GM18907 (cell line): ENCODE results near the gene GRIP2.

ENCODE experiments used
- ATAC-seq: cut with Tn5 transposase; IDR thresholded peaks from one replicate; pipeline ENCODE4 v1.9.1; 2021; ENCODE audit warnings: mild to moderate bottlenecking, moderate library complexity; ENCODE audit not compliant: unreplicated experiment

GRIP2 gene

DNA sequence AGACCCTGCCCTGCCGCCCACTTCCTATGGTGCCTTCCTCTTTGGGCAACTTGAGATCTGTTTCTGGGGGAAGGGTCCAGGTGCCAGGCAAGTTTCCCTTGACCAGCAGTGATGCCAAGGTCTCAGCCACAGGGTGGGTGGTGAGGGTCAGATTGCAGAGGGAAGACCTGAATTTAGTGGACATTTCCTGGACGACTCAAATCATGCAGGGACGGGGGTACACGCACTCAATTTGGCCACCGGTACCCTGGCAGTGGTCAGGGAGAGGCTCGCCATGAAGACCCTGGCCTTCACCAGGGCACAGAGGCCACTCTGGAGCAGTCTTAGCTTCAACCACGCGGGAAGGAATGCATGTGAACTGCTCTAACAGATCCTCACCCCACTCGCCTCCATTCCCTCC, 1.5 kb upstream of the GRIP2 start:
- no peak for ATAC-seq

DNA sequence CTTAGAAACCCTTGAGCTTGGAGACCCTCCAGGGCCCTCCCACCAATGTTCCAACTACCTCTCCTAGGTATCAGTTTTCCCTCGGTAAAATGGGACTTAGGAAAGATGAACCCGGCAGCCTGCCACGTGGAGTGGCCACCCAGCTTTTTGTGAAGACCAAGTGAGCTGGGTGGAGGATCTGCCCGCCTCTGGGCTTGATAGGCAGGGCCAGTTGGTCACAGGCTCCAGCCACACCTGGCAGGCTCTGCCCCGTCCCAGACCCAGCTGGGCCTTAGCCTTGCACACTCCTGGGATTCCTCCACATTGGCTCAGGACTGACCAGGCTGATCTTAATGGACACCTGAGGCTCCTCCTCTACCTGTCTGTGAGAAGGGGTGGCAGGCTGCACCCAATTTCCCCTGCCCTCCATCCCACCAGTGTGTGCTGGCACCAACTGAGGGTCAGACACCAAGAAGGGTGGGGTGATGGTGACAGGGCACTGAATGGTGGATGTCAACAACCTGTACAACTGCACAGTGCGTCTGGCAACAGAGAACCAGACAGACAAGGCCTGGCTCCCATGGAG, 761 bp upstream of the GRIP2 start:
- no peak for ATAC-seq

GRCh38 chr3:14539384-14539741, 779 bp downstream of the GRIP2 start:
- ATAC-seq, result no peak

DNA sequence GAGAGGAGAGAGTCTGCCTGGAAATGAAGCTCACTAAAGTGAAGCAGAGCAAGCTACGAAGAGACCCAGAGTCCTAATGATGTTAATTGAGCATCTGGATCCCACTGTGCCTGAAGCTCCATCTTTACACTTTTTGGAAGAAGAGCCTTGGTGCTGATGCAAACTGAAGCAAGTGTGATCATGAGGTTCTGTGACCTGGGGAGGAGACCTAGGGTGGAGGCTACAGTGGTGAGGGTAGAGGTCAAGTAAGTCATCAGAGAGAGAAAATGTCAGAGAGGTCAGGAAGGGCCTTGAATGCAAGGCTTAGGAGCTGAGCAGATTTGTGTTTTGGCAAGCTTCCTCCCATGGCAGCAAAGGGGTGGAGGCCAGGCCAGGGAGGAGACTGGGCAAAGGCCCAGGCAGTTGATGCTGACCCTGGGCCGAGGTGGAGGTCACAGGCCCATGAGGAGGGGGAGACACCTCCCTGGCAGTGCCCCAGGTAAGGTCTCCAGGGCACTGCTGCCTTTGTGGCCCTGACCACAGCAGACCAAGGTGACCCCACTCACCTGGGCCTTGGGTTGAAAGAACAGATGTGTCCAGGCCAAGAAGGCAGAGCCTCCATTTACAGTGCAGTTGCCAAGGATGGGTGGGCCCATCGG, 1.6 kb downstream of the GRIP2 start:
- ATAC-seq, result no peak

GRCh38 chr3:14537590-14538450, 2.3 kb downstream of the GRIP2 start:
- ATAC-seq, result no peak

DNA sequence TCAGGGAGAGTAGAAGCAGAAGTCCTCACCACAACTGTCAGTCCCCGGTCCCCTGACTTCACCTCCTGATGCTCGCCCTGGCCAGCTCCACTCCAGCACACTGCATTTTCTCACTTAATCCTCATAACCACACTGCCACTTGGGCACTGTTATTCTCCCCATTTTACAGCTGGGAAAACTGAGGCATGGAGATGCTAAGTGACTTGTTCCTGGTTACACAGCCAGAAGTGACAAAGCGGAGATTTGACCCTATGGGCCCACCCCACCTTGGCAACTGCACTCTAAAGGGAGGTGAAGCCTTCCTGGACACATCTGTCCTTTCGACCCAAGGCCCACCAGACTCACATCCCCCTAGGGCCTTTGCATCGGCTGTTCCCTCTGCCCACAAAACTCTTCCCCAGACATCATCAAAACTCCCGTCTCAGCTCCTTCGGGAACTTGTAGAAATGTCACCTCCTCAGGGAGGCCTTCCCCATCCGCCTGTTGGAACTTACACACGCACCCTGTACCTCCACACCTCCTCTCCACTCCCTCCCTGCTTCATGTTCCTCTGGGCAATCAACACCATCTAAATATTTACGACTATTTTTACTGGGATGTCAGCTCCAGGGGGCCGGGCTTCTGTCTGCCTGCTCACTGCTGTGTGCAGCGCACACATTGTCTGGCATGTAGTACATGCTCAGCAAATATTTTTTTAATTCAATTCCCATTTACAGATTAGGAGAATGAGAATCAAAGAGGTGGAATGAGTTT, 3.1 kb downstream of the GRIP2 start:
- ATAC-seq, result no peak

DNA sequence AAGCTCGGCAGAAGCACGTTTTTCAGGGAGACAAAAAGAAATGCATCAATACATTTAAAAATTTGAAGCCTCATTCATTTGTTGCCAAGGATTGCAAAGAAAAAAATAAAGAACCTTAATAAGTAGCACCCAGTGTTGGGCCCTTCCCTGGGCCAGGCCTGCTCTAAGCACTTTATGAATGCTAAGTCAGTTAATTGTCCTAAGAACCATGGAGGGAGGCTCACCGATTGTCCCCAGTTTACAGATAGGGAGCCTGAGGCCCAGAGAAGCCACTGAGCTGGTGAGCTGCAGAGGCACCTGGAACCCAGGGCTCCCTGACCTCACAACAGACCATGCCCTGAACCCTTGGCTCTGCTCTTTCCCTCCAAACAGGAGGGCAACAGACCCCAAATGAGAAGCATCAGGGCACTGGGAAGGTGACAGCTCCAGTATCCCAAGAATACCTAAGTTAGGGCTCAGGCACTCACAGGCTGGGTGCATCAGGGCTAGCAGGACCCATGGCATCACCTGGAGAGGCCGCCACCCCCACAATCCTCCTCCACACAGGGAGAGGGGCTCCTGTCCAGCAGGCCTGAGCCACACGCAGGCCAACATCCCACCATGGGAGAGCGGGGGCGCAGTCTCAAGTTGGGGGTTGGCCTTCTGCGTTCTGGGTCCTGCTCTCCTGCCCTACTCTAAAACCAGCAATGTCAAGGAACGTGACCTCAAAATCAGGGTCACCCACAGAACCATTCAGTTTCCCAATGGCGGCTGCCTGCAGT, 3.9 kb downstream of the GRIP2 start:
- no peak for ATAC-seq

GRCh38 chr3:14535616-14536015, 4.5 kb downstream of the GRIP2 start:
- no peak for ATAC-seq

DNA sequence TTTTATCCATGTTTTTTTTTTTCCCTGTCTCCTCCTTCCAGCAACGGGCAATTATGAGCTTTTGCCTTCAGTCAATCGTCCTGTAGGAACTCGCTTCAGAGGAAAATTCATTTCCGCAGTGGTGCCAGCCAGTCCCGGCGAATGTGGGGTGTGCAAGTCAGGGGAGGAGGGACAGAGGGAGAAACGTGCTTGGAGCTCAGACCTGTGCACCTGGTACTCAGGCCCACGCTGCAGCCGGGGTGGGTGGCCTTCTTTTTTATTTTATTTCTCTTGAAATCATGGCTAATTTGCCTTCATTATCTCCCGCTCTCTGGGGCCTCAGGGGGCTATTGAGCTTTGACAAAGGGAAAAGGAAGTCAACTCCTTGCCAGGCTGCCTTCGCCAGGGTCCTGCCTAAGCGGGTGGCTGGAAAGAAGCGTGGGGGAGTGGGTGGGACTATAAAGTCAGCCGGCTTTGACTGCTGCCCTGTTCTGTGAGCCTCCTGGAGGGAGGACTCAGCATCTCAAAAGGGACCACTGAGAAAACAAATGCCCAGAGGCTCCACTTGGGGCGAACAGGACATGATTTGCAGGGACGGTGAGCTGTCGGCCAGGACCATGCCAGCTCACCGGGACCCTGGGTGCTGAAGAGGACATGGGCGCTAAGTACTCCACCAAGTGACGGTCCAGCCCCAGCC, 5.5 kb downstream of the GRIP2 start:
- ATAC-seq, result no peak

GRCh38 chr3:14533457-14533958, 6.6 kb downstream of the GRIP2 start:
- ATAC-seq, result no peak

DNA sequence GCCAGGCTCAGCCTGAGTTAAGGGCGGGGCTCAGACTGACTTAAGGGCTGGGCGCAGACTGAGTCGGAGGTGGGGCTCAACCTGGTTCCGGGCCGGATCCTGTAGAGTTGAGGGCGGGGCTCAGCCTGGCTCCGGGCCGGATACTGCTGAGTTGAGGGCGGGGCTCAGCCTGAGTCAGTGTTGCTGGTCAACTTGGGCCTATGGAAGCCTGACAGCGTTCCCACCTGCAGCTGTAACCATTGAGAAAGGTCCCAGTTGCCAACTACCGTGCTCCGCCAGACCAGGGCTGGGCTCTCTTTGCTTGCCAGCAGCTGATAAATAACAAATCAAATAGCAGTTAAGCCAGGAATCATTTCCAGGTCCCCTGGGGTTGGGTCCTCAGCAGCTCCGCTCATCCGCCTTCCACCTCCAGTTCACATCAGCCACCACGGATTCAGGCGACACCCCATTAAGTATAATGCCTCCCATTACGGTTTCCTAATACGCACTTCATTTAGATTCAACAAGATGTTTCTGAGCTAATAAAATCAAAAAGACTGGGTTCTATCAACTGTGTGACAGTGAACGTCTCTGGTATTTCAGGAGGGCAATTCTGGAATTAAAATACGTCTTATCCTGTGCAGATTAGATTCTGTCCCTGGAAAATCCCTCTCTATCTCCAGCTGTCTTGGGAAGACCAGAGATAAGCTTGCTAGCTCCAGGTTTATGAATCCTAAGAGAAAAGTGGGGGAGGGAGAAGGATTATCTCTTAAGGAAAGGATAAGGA, 7.3 kb downstream of the GRIP2 start:
- no peak for ATAC-seq

GRCh38 chr3:14531856-14532395, 8.2 kb downstream of the GRIP2 start:
- ATAC-seq, result no peak

- no peak for ATAC-seq
Observed at GRCh38 chr3:14528081-14528480, 12.1 kb downstream of the GRIP2 start.

- ATAC-seq, result no peak
Observed at GRCh38 chr3:14525685-14526631, 14.2 kb downstream of the GRIP2 start.

GRCh38 chr3:14524920-14525660, 15.1 kb downstream of the GRIP2 start:
- no peak for ATAC-seq

GRCh38 chr3:14524311-14524711, 15.8 kb downstream of the GRIP2 start:
- no peak for ATAC-seq

DNA sequence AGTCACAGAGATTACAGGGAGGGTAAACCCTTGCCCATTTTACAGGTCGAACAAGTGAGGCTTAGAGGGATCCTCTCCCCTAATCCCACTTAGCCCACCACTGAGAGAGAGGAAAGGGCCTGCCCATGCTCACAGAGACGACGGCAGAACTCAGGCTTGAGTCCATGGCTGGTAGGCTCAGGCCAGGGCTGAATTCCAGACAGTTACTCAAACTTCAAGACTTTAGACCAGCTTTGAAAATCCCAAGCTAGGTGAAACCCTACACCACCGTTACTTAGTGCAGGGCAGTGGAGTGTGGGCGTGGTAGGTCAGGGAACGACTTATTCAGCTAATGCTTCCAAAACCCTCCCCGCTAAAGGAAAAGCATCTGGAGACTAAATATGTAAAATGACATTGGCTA, 16.4 kb downstream of the GRIP2 start:
- ATAC-seq, result no peak
